ENCODE measurements around the gene DNAJC25. TPM values are rescaled to one million over a fixed set of nuclear protein-coding genes. Genes with fewer than 3 reads are reported as not detected.

Gene DNAJC25
- 9.6 and 13.9 TPM in 2 replicates for total RNA-seq (ENCODE audit: low replicate concordance)
- long read RNA-seq, partial matches to known transcripts, result 3 of 3 reads
- long read RNA-seq, other reads (novel, unspliced or antisense), result 0 of 3 reads

GRCh38 chr9:111631214-111631971 is at the start of gene DNAJC25:
TSS of gene DNAJC25 (plus strand) at chr9:111631334. CDS start at chr9:111631408, 74 bp downstream.
- H3K4me1 Mint-ChIP-seq (ENCODE audit: unreplicated experiment), result peaks cover 36% of the 10 kb centered on the region
- H3K36me3 Mint-ChIP-seq, result peaks cover 13% of the 10 kb centered on the region

GRCh38 chr9:111582888-111583287 is 48.2 kb upstream of the DNAJC25 start:
- H3K27me3 Mint-ChIP-seq, result no peaks in the 10 kb centered on the region
- H3K27ac Mint-ChIP-seq, result no peak overlapping the region
- no peak overlapping the region for H3K4me3 Mint-ChIP-seq
- no peak for DNase-seq (ENCODE audit: extremely low spot score, unreplicated experiment)
- H3K36me3 Mint-ChIP-seq, result peaks cover 15% of the 10 kb centered on the region
- H3K4me1 Mint-ChIP-seq (ENCODE audit: unreplicated experiment), result no peaks in the 10 kb centered on the region
- no peaks in the 10 kb centered on the region for H3K9me3 Mint-ChIP-seq
- TF ChIP-seq CTCF (conservative IDR thresholded peaks at IDR 0.05), result no peak

More at GRCh38 chr9:111631214-111631971, at the start of gene DNAJC25:
- Mint-ChIP-seq H3K27ac (peak within 1 kb of the TSS; percentile 93), H3K27me3 (no peaks in the 10 kb centered on the region), H3K4me3 (peak within 1 kb of the TSS; percentile 99), H3K9me3 (no peaks in the 10 kb centered on the region)
- TF ChIP-seq CTCF (conservative IDR thresholded peaks at IDR 0.05), result peak; percentile 20
- peak; percentile 98 for DNase-seq (ENCODE audit: extremely low spot score, unreplicated experiment)

- TF ChIP-seq CTCF (conservative IDR thresholded peaks at IDR 0.05), result no peak
- DNase-seq (ENCODE audit: extremely low spot score, unreplicated experiment), result no peak
- Mint-ChIP-seq H3K9me3 (no peaks in the 10 kb centered on the region), H3K36me3 (peaks cover 5% of the 10 kb centered on the region), H3K27me3 (no peaks in the 10 kb centered on the region), H3K27ac (no peak overlapping the region), H3K4me3 (no peak overlapping the region), H3K4me1 (ENCODE audit: unreplicated experiment) (no peaks in the 10 kb centered on the region)
Observed at GRCh38 chr9:111586378-111586777, 44.8 kb upstream of the DNAJC25 start.

GRCh38 chr9:111588846-111589245 is 42.3 kb upstream of the DNAJC25 start:
- Mint-ChIP-seq H3K4me3 (no peak overlapping the region), H3K27ac (no peak overlapping the region), H3K27me3 (no peaks in the 10 kb centered on the region), H3K4me1 (ENCODE audit: unreplicated experiment) (no peaks in the 10 kb centered on the region), H3K9me3 (no peaks in the 10 kb centered on the region), H3K36me3 (peaks cover 11% of the 10 kb centered on the region)
- TF ChIP-seq CTCF (conservative IDR thresholded peaks at IDR 0.05), result no peak
- no peak for DNase-seq (ENCODE audit: extremely low spot score, unreplicated experiment)

DNA sequence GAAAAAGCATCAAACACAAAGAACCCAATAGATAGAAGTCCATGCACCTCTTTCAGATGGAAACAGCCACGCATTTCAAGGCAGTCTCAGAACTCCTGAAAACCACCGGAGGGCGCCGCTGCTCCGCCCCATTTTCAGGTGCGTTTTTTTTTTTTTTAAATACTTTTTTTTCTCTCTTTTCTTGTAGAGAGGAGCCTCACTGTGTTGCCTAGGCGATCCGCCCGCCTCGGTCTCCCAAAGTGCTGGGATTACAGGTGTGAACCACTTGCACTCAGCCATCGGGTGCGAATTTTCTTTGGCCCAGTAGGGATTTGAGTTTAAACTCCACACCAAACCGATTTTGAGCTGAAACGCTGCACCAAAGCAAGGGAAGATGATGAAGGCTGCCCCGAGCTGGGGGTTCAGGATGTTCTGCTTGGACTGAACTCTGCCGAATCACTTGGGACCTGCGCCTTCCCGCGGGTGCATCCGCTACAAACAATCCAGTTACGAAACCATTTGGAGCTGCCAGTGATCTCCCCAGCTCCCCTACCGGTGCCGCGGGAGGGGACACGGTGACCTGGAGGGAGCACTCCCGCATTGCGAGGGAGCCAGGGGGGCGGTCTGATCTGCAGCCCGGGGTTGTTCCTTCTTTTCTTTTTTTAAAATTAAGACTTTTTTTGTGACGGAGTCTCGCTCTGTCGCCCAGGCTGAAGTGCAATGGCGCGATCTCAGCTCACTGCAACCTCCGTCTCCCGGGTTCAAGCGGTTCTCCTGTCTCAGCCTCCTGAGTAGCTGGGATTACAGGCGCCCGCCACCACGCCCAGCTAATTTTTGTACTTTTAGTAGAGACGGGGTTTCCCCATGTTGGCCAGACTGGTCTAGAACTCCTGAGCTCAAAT is 33.0 kb upstream of the DNAJC25 start:
- DNase-seq (ENCODE audit: extremely low spot score, unreplicated experiment), result no peak
- H3K36me3 Mint-ChIP-seq, result peaks cover 18% of the 10 kb centered on the region
- no peaks in the 10 kb centered on the region for H3K9me3 Mint-ChIP-seq
- peak overlapping the region; percentile 96 for H3K4me3 Mint-ChIP-seq
- no peaks in the 10 kb centered on the region for H3K27me3 Mint-ChIP-seq
- peak; percentile 83 for TF ChIP-seq CTCF (conservative IDR thresholded peaks at IDR 0.05)
- H3K27ac Mint-ChIP-seq, result peak overlapping the region; percentile 85
- peaks cover 17% of the 10 kb centered on the region for H3K4me1 Mint-ChIP-seq (ENCODE audit: unreplicated experiment)

Data from type B pancreatic cell (in vitro differentiated cells).